ENCODE measurements around the gene SRD5A1.
A peak's percentile ranks its signal among the peaks of the same experiment; 100 is the strongest.

The SRD5A1 gene

GRCh38 chr5:6604946-6605345 is 28.3 kb upstream of the SRD5A1 start:
- no peak for DNase-seq

- no peak for DNase-seq
These were observed 26.2 kb upstream of the SRD5A1 start for GRCh38 chr5:6606884-6607558.

- no peak for DNase-seq
These were observed 25.7 kb upstream of the SRD5A1 start for GRCh38 chr5:6607559-6607936.

- no peak for DNase-seq
These were observed 25.2 kb upstream of the SRD5A1 start for GRCh38 chr5:6608016-6608415.

- DNase-seq, result peak in 1 of 2 experiments; percentile 22
These were observed 21.6 kb upstream of the SRD5A1 start for GRCh38 chr5:6611334-6612256.

GRCh38 chr5:6615034-6615815 is 18.0 kb upstream of the SRD5A1 start:
- DNase-seq, result no peak

GRCh38 chr5:6616632-6617031 is 16.6 kb upstream of the SRD5A1 start:
- no peak for DNase-seq

GRCh38 chr5:6623228-6623627 is 10.0 kb upstream of the SRD5A1 start:
- no peak for DNase-seq

- DNase-seq, result no peak
These were observed 9.3 kb upstream of the SRD5A1 start for GRCh38 chr5:6623941-6624340.

GRCh38 chr5:6626508-6626907 is 6.7 kb upstream of the SRD5A1 start:
- DNase-seq, result no peak

GRCh38 chr5:6631441-6631840 is 1.8 kb upstream of the SRD5A1 start:
- DNase-seq, result no peak

GRCh38 chr5:6632324-6632887 is 834 bp upstream of the SRD5A1 start:
- DNase-seq, result no peak

- DNase-seq, result peak; percentile 46 to 57
These were observed 417 bp downstream of the SRD5A1 start for GRCh38 chr5:6633469-6634245.

GRCh38 chr5:6634306-6634705 is 1.1 kb downstream of the SRD5A1 start:
- DNase-seq, result no peak

GRCh38 chr5:6634788-6635430 is 1.7 kb downstream of the SRD5A1 start:
- no peak for DNase-seq

- DNase-seq, result no peak
These were observed 3.1 kb downstream of the SRD5A1 start for GRCh38 chr5:6636293-6636692.

- no peak for DNase-seq
These were observed 3.8 kb downstream of the SRD5A1 start for GRCh38 chr5:6637022-6637421.

- no peak for DNase-seq
These were observed 4.3 kb downstream of the SRD5A1 start for GRCh38 chr5:6637590-6637989.

GRCh38 chr5:6638236-6638635 is 5.0 kb downstream of the SRD5A1 start:
- no peak for DNase-seq

- no peak for DNase-seq
These were observed 9.4 kb downstream of the SRD5A1 start for GRCh38 chr5:6642655-6643054.

- DNase-seq, result no peak
These were observed 11.6 kb downstream of the SRD5A1 start for GRCh38 chr5:6644794-6645241.
